ENCODE results near the gene UTF1.
A peak's percentile ranks its signal among the peaks of the same experiment; 100 is the strongest.
"Not testable (repeated sequence)": the region's sequence is repeated elsewhere in the genome, so short reads cannot be mapped to it uniquely, and the experiment has no call there.

Gene UTF1

GRCh38 chr10:133225707-133226191 lies 4.3 kb upstream of the UTF1 start:
- peaks cover 3% of the 10 kb centered on the region for H3K36me3 ChIP-seq (ENCODE audit: control insufficient read depth, insufficient read depth, low read length)
- peaks cover 2% of the 10 kb centered on the region for H3K4me1 ChIP-seq (ENCODE audit: control insufficient read depth, insufficient read depth, low read length)
- peaks cover 9% of the 10 kb centered on the region for H3K27me3 ChIP-seq (ENCODE audit: control insufficient read depth, insufficient read depth, low read length)
- no peak overlapping the region for H3K4me3 ChIP-seq (ENCODE audit: low read depth, low read length)
- no peaks in the 10 kb centered on the region for H3K9me3 ChIP-seq (ENCODE audit: control insufficient read depth, insufficient read depth, low read length)
- no peak overlapping the region for H3K9ac ChIP-seq (ENCODE audit: low read depth, low read length)

- Histone ChIP-seq H3K36me3 (ENCODE audit: control insufficient read depth, insufficient read depth, low read length) (peaks cover 3% of the 10 kb centered on the region), H3K9me3 (ENCODE audit: control insufficient read depth, insufficient read depth, low read length) (no peaks in the 10 kb centered on the region), H3K4me3 (ENCODE audit: low read depth, low read length) (no peak overlapping the region), H3K27me3 (ENCODE audit: control insufficient read depth, insufficient read depth, low read length) (peaks cover 9% of the 10 kb centered on the region), H3K9ac (ENCODE audit: low read depth, low read length) (no peak overlapping the region), H3K4me1 (ENCODE audit: control insufficient read depth, insufficient read depth, low read length) (peaks cover 2% of the 10 kb centered on the region)
Observed at GRCh38 chr10:133226251-133226808, 3.7 kb upstream of the UTF1 start.

GRCh38 chr10:133227256-133227655 lies 2.8 kb upstream of the UTF1 start:
- Histone ChIP-seq H3K9ac (ENCODE audit: low read depth, low read length) (no peak overlapping the region), H3K9me3 (ENCODE audit: control insufficient read depth, insufficient read depth, low read length) (no peaks in the 10 kb centered on the region), H3K4me3 (ENCODE audit: low read depth, low read length) (no peak overlapping the region), H3K36me3 (ENCODE audit: control insufficient read depth, insufficient read depth, low read length) (peaks cover 5% of the 10 kb centered on the region), H3K4me1 (ENCODE audit: control insufficient read depth, insufficient read depth, low read length) (peaks cover 2% of the 10 kb centered on the region), H3K27me3 (ENCODE audit: control insufficient read depth, insufficient read depth, low read length) (peaks cover 9% of the 10 kb centered on the region)

- Histone ChIP-seq H3K27me3 (ENCODE audit: control insufficient read depth, insufficient read depth, low read length) (peaks cover 16% of the 10 kb centered on the region), H3K9ac (ENCODE audit: low read depth, low read length) (peak overlapping the region; percentile 4), H3K4me1 (ENCODE audit: control insufficient read depth, insufficient read depth, low read length) (peaks cover 2% of the 10 kb centered on the region), H3K9me3 (ENCODE audit: control insufficient read depth, insufficient read depth, low read length) (no peaks in the 10 kb centered on the region), H3K4me3 (ENCODE audit: low read depth, low read length) (peak overlapping the region; percentile 66), H3K36me3 (ENCODE audit: control insufficient read depth, insufficient read depth, low read length) (peaks cover 5% of the 10 kb centered on the region)
Observed at GRCh38 chr10:133229265-133230043, 563 bp upstream of the UTF1 start.

- H3K4me1 ChIP-seq (ENCODE audit: control insufficient read depth, insufficient read depth, low read length): peaks cover 2% of the 10 kb centered on the region
- H3K4me3 ChIP-seq (ENCODE audit: low read depth, low read length): peak overlapping the region; percentile 62
- no peak overlapping the region for H3K9ac ChIP-seq (ENCODE audit: low read depth, low read length)
- H3K9me3 ChIP-seq (ENCODE audit: control insufficient read depth, insufficient read depth, low read length): no peaks in the 10 kb centered on the region
- peaks cover 2% of the 10 kb centered on the region for H3K36me3 ChIP-seq (ENCODE audit: control insufficient read depth, insufficient read depth, low read length)
- H3K27me3 ChIP-seq (ENCODE audit: control insufficient read depth, insufficient read depth, low read length): peaks cover 18% of the 10 kb centered on the region
Observed at GRCh38 chr10:133230387-133231195, 574 bp downstream of the UTF1 start.

- H3K9me3 ChIP-seq (ENCODE audit: control insufficient read depth, insufficient read depth, low read length): no peaks in the 10 kb centered on the region
- H3K9ac ChIP-seq (ENCODE audit: low read depth, low read length): peak overlapping the region; percentile 65
- peak overlapping the region; percentile 62 for H3K4me3 ChIP-seq (ENCODE audit: low read depth, low read length)
- peaks cover 2% of the 10 kb centered on the region for H3K36me3 ChIP-seq (ENCODE audit: control insufficient read depth, insufficient read depth, low read length)
- peaks cover 2% of the 10 kb centered on the region for H3K4me1 ChIP-seq (ENCODE audit: control insufficient read depth, insufficient read depth, low read length)
- H3K27me3 ChIP-seq (ENCODE audit: control insufficient read depth, insufficient read depth, low read length): peaks cover 23% of the 10 kb centered on the region
Observed at GRCh38 chr10:133231244-133231945, 1.4 kb downstream of the UTF1 start.

GRCh38 chr10:133231946-133232574 lies 2.0 kb downstream of the UTF1 start:
- H3K27me3 ChIP-seq (ENCODE audit: control insufficient read depth, insufficient read depth, low read length): peaks cover 27% of the 10 kb centered on the region
- H3K4me1 ChIP-seq (ENCODE audit: control insufficient read depth, insufficient read depth, low read length): peaks cover 2% of the 10 kb centered on the region
- H3K9ac ChIP-seq (ENCODE audit: low read depth, low read length): peak overlapping the region; percentile 61
- no peaks in the 10 kb centered on the region for H3K9me3 ChIP-seq (ENCODE audit: control insufficient read depth, insufficient read depth, low read length)
- peak overlapping the region; percentile 62 for H3K4me3 ChIP-seq (ENCODE audit: low read depth, low read length)
- peaks cover 2% of the 10 kb centered on the region for H3K36me3 ChIP-seq (ENCODE audit: control insufficient read depth, insufficient read depth, low read length)

GRCh38 chr10:133234796-133235195 lies 4.8 kb downstream of the UTF1 start:
- not testable (repeated sequence) for H3K4me1 ChIP-seq (ENCODE audit: control insufficient read depth, insufficient read depth, low read length); H3K9ac ChIP-seq (ENCODE audit: low read depth, low read length); H3K9me3 ChIP-seq (ENCODE audit: control insufficient read depth, insufficient read depth, low read length); H3K36me3 ChIP-seq (ENCODE audit: control insufficient read depth, insufficient read depth, low read length)
- peaks cover 18% of the 10 kb centered on the region for H3K27me3 ChIP-seq (ENCODE audit: control insufficient read depth, insufficient read depth, low read length)
- H3K4me3 ChIP-seq (ENCODE audit: low read depth, low read length): peak overlapping the region; percentile 32

GRCh38 chr10:133235265-133235855 lies 5.3 kb downstream of the UTF1 start:
- peak overlapping the region; percentile 32 for H3K4me3 ChIP-seq (ENCODE audit: low read depth, low read length)
- H3K36me3 ChIP-seq (ENCODE audit: control insufficient read depth, insufficient read depth, low read length): peaks cover 2% of the 10 kb centered on the region
- no peak overlapping the region for H3K9ac ChIP-seq (ENCODE audit: low read depth, low read length)
- no peaks in the 10 kb centered on the region for H3K9me3 ChIP-seq (ENCODE audit: control insufficient read depth, insufficient read depth, low read length)
- peaks cover 18% of the 10 kb centered on the region for H3K27me3 ChIP-seq (ENCODE audit: control insufficient read depth, insufficient read depth, low read length)
- H3K4me1 ChIP-seq (ENCODE audit: control insufficient read depth, insufficient read depth, low read length): no peaks in the 10 kb centered on the region

GRCh38 chr10:133235932-133236331 lies 5.9 kb downstream of the UTF1 start:
- Histone ChIP-seq H3K9me3 (ENCODE audit: control insufficient read depth, insufficient read depth, low read length) (no peaks in the 10 kb centered on the region), H3K4me3 (ENCODE audit: low read depth, low read length) (peak overlapping the region; percentile 50), H3K9ac (ENCODE audit: low read depth, low read length) (no peak overlapping the region), H3K27me3 (ENCODE audit: control insufficient read depth, insufficient read depth, low read length) (peaks cover 18% of the 10 kb centered on the region), H3K36me3 (ENCODE audit: control insufficient read depth, insufficient read depth, low read length) (peaks cover 2% of the 10 kb centered on the region), H3K4me1 (ENCODE audit: control insufficient read depth, insufficient read depth, low read length) (no peaks in the 10 kb centered on the region)
